Activated CD8-positive, alpha-beta T cell treated with anti-CD3 and anti-CD28 coated beads for 36 hours (primary cell): ENCODE results near the gene ZFP57. TPM values are rescaled to one million over a fixed set of nuclear protein-coding genes. Genes with fewer than 3 reads are reported as not detected.
A peak's percentile ranks its signal among the peaks of the same experiment; 100 is the strongest.

Source experiments
- ATAC-seq: fragments of 200-7000 bp; cut with Tn5 transposase; one replicate; pipeline ENCODE4 v1.10.0; 2021; ENCODE audit warnings: mild to moderate bottlenecking, moderate library complexity
- CTCF ChIA-PET: fragments of 350-600 bp; sonication (Branson Sonifier 250); formaldehyde crosslinking; loops from one replicate; lab custom pipeline; 2021; ENCODE audit warnings: antibody characterized with exemption; lab: Charles Lee
- POLR2A ChIA-PET: fragments of 350-600 bp; sonication (Branson Sonifier 250); formaldehyde crosslinking; loops from one replicate; lab custom pipeline; 2021; ENCODE audit warnings: antibody characterized with exemption; lab: Charles Lee
- DNase-seq: peaks from one replicate; pipeline ENCODE4 v3.0.0-alpha.2; 2020
- H3K27ac Mint-ChIP-seq: one replicate; pipeline ENCODE4 v1.8.0; 2021; ENCODE audit warnings: mild to moderate bottlenecking, mixed read lengths
- H3K27me3 Mint-ChIP-seq: one replicate; pipeline ENCODE4 v1.8.0; 2021; ENCODE audit warnings: mixed read lengths
- H3K36me3 Mint-ChIP-seq: one replicate; pipeline ENCODE4 v1.8.0; 2021; ENCODE audit warnings: low read depth, mixed read lengths
- H3K4me1 Mint-ChIP-seq: one replicate; pipeline ENCODE4 v1.8.0; 2021; ENCODE audit warnings: low read depth, mixed read lengths
- H3K4me3 Mint-ChIP-seq: one replicate; pipeline ENCODE4 v1.8.0; 2021; ENCODE audit warnings: mild to moderate bottlenecking, moderate library complexity, mixed read lengths
- H3K9me3 Mint-ChIP-seq: one replicate; pipeline ENCODE4 v1.8.0; 2021; ENCODE audit warnings: mixed read lengths
- CTCF ChIP-seq: fragments of 200-600 bp; IDR thresholded peaks from one replicate; pipeline ENCODE4 v1.8.0; 2022; ENCODE audit warnings: antibody characterized with exemption, mild to moderate bottlenecking
- intact Hi-C: fragments of 100-400 bp; cut with micrococcal nuclease; formaldehyde crosslinking; loops from one replicate; pipeline ENCODE4 v1.10.0; 2022
- total RNA-seq, 2 experiments: library from RNA; stranded (reverse); gene quantifications; one replicate each; pipeline ENCODE4 v1.2.3, GENCODE V29; 2021

The ZFP57 gene
- total RNA-seq, 2 experiments from 2014 or later = not detected

- Mint-ChIP-seq H3K4me1 (peaks cover 22% of the 10 kb centered on the region), H3K27me3 (peaks cover 18% of the 10 kb centered on the region), H3K4me3 (no peak overlapping the region), H3K9me3 (no peaks in the 10 kb centered on the region), H3K27ac (no peak overlapping the region), H3K36me3 (no peaks in the 10 kb centered on the region)
- TF ChIP-seq CTCF = peak; percentile 84
- ChIA-PET CTCF (interaction anchor here (0.7 to 2.8 kb wide), 37 partner anchors 9 to 364 kb away, joined by 3 to 42 read pairs (median 4); partner anchors contain the start of genes HLA-F and PPP1R11), POLR2A (interaction anchor here (1.2 kb wide), 2 partner anchors 59 to 127 kb away, joined by 4 read pairs; no protein-coding TSS in a partner anchor)
- peak; percentile 83 for DNase-seq
- intact Hi-C loops = no loop called here
- peak; percentile 84 for ATAC-seq
These were observed 21.7 kb upstream of the ZFP57 start for GRCh38 chr6:29702519-29703103.

DNA sequence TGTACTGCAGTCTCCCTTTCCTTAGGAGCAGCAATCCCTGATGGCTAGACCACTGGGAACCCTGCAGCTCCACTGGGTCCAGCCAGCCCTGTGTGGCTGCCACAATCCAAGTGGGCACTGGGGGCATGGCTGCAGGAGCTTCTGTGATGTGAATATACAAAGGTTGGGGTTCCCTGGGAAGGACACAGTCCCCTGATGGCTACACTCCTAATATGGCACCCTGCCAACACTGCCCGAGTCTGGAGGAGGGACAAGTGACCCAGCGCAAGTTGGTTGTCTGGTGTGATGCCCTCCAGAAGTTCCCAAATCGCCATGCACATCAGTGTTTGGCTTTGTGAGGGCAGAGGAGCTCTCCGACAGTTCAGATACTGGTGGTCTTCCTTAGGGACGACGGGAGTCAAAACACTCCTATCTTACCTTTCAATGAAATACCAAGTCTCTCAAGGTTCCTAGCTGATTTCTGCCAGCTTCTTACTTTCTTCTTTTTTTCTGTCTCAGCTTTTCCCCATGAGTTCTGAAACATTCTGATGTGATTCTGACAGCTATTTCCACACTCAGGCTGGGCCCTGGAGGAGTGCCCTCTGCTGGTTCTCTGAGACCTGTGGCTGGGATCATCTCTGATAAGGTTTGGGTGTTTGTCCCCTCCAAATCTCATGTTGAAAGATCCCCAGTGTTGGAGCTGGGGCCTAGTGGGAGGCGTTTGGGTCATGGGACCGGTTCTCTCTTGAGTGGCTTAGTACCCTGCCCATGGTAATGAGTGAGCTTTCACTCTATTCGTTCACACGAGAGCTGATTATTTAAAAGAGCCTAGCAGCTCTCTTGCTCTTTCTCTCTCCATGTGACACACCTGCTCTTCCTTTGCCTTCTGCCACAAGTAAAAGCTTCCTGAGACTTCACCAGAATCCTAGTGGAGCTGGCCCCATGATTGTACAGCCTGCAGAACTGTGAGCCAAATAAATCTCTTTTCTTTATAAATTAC, 15.5 kb upstream of the ZFP57 start:
- no peak for TF ChIP-seq CTCF
- peaks cover 8% of the 10 kb centered on the region for H3K9me3 Mint-ChIP-seq
- peaks cover 1% of the 10 kb centered on the region for H3K36me3 Mint-ChIP-seq
- ATAC-seq = no peak
- peak overlapping the region; percentile 57 for H3K27ac Mint-ChIP-seq
- POLR2A ChIA-PET = interaction anchor here (0.6 kb wide), 1 partner anchor 572 kb away, joined by 3 read pairs; no protein-coding TSS in a partner anchor
- H3K27me3 Mint-ChIP-seq = peaks cover 3% of the 10 kb centered on the region
- CTCF ChIA-PET = interaction anchor here (0.6 to 2.6 kb wide), 15 partner anchors 9 to 143 kb away, joined by 3 to 20 read pairs (median 4); no protein-coding TSS in a partner anchor
- peak; percentile 37 for DNase-seq
- intact Hi-C loops = no loop called here
- no peaks in the 10 kb centered on the region for H3K4me1 Mint-ChIP-seq
- no peak overlapping the region for H3K4me3 Mint-ChIP-seq

- H3K27me3 Mint-ChIP-seq = peaks cover 3% of the 10 kb centered on the region
- DNase-seq (no peak), ATAC-seq (no peak)
- no peak for TF ChIP-seq CTCF
- H3K9me3 Mint-ChIP-seq = peaks cover 8% of the 10 kb centered on the region
- POLR2A ChIA-PET = no interaction called here
- H3K36me3 Mint-ChIP-seq = peaks cover 1% of the 10 kb centered on the region
- H3K4me3 Mint-ChIP-seq = no peak overlapping the region
- CTCF ChIA-PET = interaction anchor here (0.6 to 2.6 kb wide), 5 partner anchors 8 to 485 kb away, joined by 3 to 20 read pairs (median 5); no protein-coding TSS in a partner anchor
- no peak overlapping the region for H3K27ac Mint-ChIP-seq
- intact Hi-C loops = no loop called here
- H3K4me1 Mint-ChIP-seq = no peaks in the 10 kb centered on the region
These were observed 13.7 kb upstream of the ZFP57 start for GRCh38 chr6:29694637-29695036.

- intact Hi-C loops = no loop called here
- CTCF ChIA-PET = interaction anchor here (1.7 kb wide), 1 partner anchor 445 kb away, joined by 5 read pairs; no protein-coding TSS in a partner anchor
These were observed 4.9 kb upstream of the ZFP57 start for GRCh38 chr6:29685718-29686326.

More at GRCh38 chr6:29685718-29686326, 4.9 kb upstream of the ZFP57 start:
- no peak for ATAC-seq
- no peaks in the 10 kb centered on the region for H3K4me1 Mint-ChIP-seq
- POLR2A ChIA-PET = no interaction called here
- DNase-seq = no peak
- H3K27me3 Mint-ChIP-seq = peaks cover 6% of the 10 kb centered on the region
- H3K27ac Mint-ChIP-seq = no peak overlapping the region
- H3K36me3 Mint-ChIP-seq = no peaks in the 10 kb centered on the region
- H3K9me3 Mint-ChIP-seq = no peaks in the 10 kb centered on the region
- TF ChIP-seq CTCF = no peak
- no peak overlapping the region for H3K4me3 Mint-ChIP-seq
